Measurements from ENCODE around the gene DIDO1.
A peak's percentile ranks its signal among the peaks of the same experiment; 100 is the strongest.

The DIDO1 gene

DNA sequence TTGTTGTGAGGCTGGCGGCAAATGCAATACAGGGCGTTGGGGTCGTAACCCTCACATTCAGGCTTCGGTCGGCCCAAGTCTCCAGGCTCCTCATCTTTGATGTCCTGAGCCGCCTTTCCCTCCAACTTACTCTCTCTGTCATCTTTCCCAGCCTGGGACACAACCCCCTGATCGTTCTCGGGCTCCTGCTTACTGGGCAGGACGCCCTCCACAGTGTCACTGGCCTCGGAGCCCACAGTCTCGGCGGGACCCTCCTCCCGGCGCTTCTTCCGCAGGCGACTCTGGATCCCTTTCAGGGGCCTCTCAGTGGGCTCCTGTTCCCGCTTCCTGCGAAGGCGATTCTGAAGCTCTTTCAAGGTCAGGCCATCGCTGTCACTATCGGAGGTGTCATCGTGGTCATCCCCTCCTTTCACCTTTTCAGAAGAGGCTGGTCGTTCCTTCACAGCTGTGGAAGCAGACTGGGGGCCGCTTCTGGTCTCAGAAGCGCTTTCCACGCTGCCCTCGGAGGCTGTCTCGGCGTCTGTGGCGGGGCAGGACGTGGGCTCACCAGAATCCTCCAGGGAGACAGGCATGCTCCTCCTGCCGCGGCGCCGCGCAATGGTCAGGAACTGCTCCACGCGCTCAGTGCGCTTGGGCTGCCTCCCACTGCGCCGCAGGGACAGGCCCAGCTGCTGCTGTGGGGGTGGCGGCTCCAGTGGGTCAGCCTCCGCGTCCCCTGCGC lies 15.4 kb downstream of the DIDO1 start:
- no peak for DNase-seq (ENCODE audit: low read depth)

DNA sequence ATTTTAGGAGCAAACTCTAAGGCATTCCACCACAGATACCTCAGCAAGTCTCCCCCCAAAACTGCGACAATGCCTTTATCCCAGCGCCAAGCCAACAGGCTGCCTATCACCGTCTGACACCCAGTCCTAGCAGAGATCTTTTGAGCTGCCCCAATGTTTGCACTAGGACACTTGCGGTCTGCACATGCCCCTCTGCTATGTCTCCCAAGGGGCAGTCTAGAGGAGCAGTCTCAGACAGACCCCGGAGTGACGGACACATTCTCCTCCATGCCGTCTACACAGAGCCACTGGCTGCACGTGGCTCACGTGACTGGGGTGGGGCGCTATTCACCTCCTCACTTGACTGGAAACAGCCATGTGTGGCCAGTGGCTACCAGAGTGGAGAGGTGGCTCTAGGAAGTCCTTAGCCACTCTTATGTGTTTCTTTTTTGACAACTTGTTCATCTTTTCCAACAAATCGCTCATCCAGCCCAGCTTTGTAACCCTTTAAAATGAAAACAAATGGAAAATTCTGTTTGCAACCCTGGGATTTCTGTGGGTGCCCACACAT lies 16.0 kb downstream of the DIDO1 start:
- no peak for DNase-seq (ENCODE audit: low read depth)

DNA sequence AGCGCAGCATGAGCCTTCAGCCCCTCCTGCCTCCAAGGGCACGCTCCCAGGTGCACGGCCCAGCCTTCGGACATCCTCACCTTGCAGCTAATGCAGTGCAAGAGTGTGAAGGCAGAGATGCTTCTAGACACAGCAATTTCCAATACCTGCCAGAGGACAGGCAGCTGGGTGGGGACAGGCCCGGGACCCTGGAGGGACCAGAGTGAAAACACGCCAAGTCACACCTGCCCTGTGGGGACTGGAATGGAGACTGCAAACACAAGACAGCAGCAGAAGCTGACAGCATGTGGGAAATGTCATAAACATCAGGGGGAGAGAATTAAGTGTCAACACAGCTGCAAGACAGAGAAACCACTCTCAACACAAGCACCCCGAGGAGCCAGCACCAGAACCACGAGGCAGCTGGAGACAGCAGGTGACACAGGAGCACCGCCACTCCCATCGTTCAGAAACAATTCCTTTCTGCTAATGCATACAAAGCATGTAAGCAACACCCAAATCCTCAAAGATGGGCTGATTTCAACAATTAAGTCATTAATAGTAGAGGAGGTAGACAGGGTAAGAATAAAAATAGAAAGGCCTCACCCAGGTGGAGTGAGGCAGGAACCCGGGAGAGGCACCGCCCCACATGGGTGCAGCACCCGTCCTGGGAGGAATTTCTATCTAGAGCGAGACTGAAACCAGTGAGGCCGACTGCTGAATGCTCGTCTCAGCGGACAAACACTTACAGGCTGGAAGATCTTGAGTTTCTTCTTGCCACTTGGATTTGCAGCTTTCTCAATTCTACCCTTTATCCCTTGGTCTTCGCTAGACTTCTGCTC lies 17.1 kb downstream of the DIDO1 start:
- DNase-seq (ENCODE audit: low read depth), result no peak

DNA sequence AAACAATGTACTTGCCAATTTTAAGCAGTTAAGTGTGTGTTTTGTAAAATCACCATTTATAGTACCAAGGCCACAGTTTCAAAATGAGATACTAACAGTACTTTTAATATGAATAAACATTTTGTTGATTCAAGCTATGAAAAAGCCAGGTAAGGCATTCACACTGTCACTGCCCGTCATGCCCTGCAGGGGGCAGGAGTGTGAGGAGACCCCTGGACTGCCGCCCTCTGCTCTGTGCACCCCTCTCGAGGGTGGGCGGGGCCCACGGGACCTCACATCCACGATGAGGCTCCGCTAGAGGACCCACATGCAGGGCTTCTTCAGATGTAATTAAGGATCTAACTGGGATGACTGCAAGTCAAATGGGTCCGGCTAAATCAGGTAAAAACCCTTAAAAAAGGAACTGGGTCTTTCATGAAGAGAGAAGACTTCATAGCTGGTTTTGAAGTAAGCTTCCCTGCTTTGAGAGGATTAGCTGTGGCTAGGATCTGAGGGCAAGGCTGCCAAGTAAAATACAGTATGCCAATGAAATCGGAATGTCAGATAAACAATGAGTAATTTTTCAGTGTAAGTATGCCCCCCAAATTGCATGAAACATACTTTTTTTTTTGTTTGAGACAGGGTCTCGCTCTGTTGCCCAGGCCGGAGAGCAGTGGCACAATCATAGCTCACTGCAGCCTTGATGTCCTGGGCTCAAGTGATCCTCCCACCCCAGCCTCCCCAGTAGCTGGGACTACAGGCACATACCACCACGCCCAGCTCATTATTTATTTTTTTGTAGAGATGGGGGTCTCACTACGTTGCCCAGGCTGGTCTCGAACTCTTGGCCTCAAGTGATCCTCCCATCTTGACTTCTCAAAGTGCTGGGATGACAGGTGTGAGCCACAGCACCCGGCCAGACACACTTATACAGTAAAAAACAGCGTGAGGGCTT lies 18.7 kb downstream of the DIDO1 start:
- DNase-seq (ENCODE audit: low read depth), result peak; percentile 42

DNA sequence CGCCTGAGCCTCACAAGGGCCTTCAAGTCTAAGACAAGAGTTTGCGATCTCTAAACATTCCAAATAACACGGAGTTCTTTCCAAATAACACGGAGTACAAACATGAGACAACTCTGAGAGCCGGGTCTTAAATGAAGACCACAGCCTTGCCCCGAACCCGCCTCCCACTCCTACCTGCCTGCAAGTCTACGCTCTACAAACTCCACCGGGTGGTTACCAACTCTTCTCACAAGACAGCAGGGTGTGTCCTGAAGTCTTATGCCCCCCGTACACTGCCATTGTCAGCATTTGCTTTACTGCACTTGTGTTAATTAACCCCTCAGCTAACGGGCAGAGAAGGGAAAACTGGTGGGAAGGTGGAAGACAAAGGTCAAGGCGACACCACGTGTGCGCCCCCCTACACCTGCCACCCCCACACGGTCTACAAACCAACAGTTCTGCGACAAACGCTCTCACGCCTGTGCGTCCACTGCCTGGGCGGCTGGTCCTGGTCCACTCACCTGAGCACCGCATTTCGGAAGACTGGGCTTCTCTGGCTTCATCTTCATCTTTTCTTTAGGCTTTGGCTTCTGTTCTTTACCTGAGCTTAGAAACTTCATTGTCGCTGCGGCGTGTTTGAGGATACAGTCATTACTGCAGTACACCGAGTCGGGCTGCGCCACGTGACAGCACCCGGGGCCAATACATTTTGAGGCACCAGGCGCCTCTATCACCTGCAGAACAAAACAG lies 19.5 kb downstream of the DIDO1 start:
- no peak for DNase-seq (ENCODE audit: low read depth)

DNA sequence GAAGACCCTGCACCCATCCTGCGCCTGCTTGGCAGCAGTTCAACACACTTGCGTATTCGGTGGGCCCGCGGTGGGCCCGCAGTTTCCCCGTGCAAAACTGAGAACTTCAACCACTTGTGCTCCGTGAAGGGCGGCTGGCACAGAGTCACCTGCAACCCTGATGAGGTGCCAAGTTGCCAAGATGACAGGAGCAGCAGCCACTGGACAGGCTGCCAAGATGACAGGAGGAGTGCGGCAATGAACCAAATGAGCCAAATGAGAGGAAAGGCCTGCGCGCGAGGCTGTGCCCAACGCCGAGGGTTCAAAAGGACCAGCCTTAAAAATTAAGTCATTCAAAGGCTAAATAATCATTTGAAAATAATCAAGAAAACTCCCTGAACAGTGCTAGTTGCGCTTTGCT lies 20.1 kb downstream of the DIDO1 start:
- no peak for DNase-seq (ENCODE audit: low read depth)

DNA sequence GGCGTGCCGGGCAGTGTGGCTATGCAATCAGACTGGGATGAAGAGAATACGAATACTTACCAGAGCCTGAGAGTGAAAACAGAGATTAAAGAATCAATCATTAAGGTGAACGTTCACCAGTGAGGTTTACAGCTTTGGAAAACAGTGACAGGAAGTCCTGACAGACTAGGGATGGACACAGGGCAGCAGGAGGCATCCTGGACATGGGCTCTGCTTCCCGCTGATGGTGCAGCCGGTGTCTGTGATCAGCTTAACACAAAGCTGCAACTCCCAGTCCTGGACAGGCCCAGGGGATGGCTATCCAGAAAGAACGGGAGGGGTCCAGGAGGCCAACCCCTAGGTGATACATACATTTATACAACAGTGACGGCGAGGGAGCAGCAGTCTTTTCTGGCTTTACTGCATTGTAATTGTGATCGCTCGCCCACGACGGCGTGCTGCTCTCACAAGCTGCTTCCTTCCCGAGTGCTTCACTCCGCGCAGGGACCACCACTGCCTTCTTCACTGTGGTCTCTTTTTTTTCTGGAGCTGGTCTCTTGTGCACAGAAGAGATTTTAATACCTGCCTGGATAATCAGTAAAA lies 20.7 kb downstream of the DIDO1 start:
- no peak for DNase-seq (ENCODE audit: low read depth)

DNA sequence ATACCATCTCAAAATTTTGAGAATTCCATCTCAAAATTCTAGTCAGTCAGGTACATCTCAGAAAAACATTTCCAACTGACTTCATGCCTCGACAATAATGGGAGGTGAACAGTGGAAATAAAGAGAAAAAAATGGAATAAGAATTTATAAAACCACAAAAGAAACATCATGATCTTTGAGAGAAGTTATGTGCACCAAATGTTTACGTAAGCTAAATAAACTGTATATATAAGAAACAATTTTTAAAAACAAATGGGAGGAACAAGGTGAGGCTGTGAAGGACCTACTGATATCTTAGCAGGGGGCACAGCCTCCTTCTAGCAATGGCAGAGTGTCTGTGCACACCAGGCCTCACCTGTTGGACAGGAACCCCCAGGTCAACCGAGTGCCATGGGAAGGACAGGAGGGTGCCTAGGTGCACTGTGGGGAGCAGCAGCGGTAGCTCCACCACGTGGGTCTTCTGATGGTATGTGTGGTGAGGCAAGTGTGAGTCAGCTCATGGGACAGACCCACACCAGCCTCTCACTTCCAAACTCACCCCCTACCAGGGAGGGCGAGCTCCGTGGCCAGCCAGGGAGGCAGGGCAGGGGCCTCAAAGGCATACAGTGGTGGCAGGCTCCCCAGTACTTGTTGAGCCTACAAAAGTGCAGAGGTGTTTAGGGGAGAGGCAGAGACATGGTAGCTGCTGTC lies 23.2 kb downstream of the DIDO1 start:
- DNase-seq (ENCODE audit: low read depth), result peak; percentile 87

DNA sequence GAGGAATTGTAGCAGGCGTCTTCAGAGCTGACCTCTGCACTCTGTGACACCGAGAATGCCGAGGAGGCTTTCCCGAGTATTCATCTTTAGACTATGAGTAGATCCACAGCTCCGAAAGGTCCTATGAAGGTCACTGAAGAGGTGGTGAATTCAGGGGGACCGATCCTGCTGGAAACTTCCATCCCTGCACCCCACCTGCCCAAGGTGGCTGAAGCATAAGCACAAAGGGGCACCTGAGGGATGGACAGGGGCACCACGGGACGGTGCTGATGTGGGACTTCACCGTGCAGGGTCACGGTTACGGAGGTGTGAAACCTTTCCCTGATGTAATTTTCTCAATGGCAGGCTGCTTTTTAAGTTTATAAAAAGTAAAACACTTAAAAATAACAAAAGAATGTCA lies 24.4 kb downstream of the DIDO1 start:
- DNase-seq (ENCODE audit: low read depth), result no peak

DNA sequence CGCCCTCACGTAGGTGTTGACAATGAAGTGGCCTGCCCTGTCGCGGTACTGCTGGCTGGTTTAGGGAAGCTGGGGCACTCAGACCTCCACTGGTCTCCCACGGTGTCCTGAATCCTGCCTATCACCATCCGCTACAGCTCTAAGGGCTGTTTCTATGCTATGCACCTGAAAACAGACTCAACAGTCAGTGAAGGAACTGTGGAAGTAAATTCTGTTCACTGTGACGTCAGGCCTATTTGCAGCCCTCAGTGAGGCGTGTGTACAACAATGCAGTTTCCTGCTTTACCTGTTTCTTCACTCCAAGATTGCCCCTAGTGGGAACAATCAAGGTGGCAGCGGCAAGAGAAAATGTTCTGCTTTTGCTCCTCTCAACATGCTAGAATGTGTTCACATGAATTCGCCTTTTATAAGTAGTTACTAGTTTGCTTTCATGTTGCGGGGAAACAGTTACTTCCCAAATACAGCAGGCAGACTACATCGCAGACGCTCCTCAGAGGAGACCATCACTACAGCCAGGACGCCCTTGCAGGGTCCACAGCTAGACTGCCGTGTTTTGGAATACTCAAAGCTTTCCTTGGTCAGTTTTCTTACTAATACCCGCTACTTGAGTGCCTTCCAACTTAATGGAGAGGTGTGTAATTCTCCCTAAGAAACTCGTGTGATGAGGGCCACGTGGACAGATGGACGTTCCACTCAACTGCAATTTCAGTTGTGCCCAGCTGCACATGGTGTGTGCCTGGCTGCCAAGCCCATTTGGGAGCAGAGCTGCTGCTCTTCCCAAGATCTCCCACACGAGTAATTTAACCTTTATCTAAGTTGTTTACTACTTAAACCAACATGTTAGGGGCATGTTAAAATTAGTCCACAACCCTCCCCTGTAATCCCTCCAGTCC lies 25.4 kb downstream of the DIDO1 start:
- DNase-seq (ENCODE audit: low read depth), result no peak

DNA sequence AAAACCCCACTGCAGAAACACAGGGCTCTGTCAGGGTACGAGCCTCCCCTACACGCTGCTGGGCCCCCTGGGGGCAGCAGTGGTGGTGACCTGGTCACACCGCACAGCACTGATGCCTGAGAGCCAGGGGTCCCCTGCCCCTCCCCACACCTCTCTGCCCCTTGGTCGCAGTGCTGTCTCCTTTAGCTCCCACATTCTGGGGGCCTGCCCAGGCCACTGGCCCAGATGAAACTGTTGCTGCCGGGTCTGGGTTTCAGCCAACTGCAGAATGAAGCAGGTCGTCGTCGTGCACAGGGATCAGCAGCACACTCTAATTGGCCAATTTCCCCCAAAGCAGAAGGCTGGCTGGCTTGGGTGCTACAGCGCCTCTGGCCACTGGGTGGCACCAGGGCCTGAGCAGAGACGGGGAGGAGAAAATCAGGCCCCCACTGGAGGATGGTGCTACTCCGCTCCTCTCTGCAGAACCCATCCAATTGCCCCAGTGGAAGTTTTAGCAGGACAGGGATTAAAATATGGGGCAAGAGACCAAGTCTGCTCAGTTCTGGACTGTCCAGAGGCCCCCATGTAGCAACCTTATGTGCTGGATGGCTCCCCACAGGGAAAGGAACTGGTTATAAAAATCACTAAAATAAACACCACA lies 26.1 kb downstream of the DIDO1 start:
- peak; percentile 76 for DNase-seq (ENCODE audit: low read depth)

DNA sequence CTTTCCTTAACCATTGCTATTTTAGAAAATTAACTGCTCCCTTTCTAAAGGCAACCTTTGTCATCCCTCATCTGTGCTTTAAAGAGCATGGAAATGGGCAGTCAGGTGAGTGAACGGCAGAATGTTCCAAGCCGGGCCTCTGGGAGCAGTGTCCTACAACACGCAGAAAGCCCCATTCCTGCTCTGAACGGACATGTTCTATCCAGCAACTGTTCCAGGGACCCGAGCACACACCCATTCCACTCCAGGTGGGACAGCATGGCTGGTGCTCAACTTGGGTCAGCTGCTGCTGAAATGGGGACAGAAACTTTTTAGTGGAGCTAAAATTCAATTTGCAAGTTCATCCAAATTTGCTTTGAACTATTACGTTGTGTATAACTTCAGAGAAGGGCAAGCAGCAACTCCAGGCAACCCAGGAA lies 26.7 kb downstream of the DIDO1 start:
- DNase-seq (ENCODE audit: low read depth), result no peak

DNA sequence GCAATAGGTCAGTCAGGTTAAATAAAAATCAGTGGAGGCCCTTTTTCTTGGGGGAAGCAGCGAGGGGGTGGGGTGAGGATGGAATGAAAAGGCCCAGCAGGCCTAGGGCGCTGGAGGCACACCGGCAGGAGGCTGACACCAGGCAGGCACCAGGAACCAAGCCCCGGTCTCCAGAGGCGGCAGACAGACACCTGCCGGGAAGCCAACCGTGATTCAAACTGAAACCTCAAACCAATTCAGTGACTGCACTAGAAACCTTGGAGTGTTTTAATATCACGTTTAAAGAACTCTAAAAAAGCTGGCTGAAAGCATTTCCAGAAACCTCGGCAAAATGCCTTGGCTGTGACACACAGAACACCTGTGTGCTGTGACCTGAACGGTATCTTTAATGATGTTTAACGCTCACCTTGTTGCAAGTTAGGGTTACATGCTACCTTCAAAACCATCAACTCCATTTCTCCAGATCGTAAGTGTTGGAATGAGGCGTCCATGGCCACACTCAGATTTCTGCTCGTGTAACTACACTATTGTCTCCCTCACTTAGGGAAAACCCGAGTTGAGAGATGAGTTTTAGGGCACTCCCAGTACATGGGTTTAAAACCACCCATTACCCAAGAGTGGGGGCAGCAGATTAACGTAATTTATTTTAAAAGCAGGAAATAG lies 27.2 kb downstream of the DIDO1 start:
- DNase-seq (ENCODE audit: low read depth), result no peak

DNA sequence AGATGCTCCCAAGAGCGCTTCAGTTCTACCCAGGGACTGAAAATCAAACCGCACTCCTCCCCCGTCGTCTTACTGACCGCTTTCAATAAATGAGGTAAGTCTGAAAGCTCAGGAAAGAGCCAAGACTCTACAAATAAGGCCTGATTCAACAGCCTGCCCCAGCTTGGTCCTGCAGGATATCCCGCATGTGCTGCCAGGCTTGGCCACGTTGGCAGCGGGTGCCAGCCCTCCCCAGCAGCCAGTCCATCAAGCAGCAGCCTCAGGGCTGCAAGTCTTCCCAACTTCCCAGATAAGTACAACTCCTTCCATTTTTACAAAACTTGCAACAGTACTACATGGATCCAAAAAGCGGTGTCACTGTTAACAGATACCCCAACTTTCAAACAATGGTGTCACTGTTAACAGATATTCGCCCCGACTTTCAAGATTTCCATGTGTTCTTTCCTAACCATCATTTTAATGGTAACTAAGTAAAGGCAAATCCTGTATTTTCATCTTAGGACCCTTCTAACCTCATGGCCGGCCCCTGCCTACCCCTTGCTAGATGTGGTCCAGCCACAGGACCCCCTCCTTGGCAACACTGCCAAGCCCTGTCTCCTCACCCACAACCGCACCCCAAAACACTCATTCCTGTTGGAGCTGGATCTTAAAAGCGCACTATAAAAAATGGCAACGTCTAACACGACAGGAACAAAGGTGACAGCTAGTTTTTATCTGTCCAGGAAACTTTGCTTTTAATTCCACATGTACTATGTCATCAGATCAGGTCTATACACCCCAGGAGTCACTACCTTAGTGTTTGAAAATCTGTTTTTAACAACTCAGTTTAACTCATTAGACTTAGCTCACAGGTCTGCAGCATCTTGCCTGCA lies 28.0 kb downstream of the DIDO1 start:
- DNase-seq (ENCODE audit: low read depth), result no peak

DNA sequence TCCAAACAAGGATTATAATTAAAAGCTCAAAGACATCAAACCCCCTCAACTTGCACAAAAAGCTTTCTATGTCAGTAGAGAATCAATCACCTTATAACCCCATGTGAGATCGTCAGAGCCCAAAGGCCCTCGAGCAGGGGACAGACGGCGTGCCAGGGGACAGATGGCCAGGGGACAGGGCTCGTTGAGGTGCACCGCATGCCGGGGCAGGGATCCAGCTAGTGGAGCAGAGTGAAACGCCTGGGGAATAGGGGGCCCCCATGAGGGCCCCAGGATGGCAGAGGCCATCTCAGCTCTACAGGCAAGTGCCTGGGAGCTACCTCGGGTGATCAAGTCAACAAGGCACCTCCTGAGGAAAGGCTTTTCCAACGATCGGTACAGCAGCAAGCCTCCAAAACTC lies 28.6 kb downstream of the DIDO1 start:
- no peak for DNase-seq (ENCODE audit: low read depth)

DNA sequence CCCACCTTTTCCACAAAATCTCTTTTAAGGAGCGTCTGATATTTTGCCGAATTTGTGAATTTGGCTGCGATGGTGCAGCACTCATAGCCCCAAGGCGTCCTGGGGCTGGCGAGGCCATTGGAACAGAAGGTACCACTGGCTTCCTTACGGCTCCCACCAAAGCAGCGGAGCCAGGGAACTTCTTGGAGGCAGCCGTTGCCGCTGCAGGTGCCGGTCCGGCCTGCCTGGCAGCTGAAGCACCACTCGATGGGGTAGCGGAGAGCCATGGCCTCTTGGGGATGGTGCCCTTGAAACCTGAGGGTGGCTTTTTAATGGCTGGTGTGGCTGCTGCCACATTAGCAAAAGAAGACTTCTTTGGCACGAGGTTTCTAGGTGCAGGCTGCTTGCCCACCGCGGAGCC lies 29.8 kb downstream of the DIDO1 start:
- DNase-seq (ENCODE audit: low read depth), result no peak

DNA sequence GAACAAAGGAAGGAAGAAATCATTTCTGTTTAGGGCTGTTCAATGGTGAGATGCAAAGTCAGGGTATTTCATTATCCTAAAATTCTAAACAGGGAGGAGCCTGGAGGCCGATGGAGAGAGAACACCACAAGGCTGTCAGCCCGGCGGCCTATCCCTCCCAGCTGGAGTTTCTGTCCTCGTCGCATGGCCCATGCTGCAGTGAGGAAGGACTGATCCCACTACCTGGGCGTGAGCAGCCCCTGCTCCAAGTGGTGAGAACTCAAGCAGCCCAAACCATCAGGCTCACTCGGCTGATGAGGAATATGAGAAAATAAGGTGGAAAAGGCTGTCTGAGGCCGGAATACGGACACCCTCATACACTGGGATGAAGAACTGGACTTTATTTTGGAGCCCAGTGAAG lies 30.8 kb downstream of the DIDO1 start:
- DNase-seq (ENCODE audit: low read depth), result no peak
